Activated effector memory CD4-positive, alpha-beta T cell treated with anti-CD3 and anti-CD28 coated beads, Interleukin-2, amount 50 U/mL, for 16 hours (primary cell): ENCODE results near the gene CCDC197.

Source experiments
- DNase-seq: peaks from one replicate; pipeline ENCODE4 v3.0.0-alpha.2; 2020

The CCDC197 gene

DNA sequence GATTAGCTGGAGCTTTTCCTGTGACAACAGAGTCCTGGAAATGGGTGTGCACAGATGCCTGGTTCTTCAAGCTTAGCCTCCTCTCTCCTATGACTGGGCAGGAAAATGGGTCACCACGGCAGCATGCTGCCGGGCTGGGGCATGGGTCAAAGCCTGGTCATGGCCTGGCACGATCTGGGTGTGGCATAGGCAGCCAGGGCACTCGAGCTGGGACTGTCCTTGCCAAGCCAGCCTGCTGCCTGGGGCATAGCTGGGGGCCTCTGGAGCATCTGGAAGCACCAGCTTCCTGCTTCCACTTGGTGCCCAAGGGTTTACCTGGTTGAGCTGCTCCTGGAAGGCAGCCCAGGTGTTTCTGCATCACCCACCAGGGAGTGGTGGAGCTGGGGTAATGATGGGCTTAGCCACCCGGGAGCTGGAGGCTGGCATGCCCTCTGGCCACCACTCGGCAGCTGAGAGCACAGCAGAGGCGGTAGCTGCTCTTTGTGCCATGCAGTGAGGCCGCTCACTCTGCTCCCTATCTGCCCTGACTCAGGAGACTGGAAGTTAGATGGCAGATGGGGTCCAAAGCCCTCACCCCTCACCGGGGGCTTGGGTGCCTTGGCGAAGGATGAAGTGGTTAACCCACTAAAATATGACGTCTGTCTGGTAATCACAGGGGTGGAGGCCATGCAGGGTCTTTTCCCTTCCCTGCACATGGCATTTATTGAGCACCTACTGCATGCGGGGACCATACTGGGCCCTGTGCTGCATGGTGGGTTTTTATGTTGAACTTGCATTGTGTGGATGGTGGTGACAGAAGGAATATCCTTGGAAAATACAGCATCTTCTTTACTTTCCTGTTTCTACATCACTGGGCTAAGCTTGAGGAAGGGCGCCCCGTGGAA, 30.7 kb downstream of the CCDC197 start:
- DNase-seq = no peak

DNA sequence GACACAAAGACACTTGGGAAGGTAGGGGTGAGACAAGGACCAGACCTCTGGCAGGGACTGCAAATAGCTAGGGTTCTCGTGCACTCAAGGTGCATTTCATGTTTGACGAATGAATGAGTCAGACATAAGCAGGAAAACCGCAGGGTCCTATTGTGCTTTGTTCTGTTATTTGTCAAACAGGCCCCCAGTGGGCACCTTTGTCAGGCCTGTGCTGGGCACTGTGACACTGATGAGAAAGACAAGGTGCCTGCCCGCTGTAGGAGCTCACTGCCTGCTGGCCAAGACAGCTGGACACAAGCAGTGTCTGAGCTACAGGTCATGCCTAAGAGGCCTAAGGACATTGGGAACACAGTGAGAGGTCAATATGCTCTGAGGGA, 31.3 kb downstream of the CCDC197 start:
- peak; percentile 77 for DNase-seq

DNA sequence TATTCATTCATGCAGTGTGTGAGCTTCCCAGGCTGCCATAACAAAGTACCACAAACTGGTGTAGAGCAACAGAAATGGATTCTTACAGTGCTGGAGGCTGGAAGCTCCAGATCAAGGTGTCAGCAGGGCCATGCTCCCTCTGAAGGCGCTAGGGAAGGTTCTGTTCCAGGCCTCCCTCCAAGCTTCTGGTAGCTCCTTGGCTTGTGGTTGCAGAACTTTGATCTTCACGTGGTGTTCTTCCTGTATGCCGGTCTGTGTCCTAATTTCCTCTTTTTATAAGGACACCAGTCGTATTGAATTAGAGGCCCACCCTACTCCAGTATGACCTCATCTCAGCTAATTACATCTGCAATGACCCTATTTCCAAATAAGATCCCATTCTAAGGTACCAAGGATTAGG, 32.2 kb downstream of the CCDC197 start:
- DNase-seq = no peak

DNA sequence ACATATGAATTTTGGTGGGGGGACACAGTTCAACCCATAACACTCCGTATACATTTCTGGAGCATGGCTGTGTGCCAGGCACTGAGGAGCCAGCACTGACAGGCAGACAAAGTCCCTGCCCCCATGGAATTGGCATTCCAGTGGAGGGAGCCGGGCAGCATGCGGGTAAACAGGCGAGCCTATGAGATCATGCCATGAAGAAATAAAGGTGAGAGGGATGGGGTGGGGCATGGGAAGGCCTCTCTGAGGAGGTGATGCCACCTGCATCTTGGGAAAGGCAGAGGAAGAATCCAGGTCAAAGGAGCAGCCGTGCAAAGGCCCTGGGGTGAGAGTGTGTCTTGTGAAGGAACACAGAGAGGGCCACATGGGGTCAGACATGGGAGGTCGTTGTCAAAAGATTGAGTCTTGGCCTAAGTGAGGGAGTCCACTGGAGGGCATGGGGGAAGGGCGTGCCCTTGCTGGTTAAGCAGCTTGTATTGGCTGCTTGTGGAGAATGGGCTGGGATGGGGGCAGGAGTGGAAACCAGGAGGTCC, 32.6 kb downstream of the CCDC197 start:
- DNase-seq = no peak

DNA sequence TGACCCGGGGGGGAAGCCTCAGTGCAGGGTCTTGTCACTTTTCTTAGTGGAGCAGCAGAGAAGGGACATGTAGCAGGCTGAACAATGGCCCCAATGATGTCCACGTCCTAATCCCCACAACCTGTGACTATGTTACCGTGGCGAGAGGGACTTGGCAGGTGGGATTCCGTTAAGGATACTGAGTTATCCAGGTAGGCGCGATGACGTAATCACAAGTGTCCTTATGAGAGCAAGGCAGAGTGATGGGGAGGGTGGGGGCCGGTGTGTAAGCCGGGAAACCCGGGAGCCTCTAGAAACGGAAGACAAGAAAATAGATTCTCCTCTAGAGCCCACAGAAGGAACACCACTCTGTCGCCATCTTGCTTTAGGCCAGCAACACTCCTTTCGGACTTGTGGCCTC, 33.5 kb downstream of the CCDC197 start:
- DNase-seq = no peak

DNA sequence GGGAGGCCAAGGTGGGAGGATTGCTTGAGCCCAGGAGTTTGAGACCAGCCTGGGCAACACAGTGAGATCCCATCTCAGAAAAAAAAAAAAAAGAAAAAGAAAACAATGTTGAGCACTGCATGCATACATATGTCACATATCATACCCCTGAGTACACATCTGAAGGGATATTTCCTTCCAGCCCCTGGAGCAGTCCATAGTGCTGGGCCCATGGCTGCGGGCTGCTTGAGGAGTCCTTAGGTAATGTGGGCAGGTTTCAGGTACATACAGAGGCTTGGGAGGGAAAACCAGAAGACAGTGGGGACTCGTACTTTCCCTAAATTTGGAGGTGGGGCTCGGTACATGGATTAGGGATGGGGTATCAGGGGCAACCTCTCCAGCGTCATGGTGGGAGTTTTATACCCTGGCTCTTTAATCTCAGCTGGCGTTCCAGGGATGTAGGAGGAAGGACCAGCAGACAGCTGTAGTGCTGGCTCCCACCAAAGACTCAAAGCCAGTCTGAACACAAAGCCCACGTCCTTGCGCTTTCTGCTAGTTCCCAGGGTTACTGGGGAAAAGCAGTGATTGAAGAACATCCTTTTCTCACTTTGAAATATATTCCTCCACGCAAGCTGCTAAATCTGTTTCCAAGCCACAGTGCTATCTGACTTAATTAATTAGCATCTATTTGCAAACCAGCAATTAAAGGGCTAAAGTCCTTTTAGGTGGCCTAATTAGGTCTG, 34.2 kb downstream of the CCDC197 start:
- DNase-seq = no peak

DNA sequence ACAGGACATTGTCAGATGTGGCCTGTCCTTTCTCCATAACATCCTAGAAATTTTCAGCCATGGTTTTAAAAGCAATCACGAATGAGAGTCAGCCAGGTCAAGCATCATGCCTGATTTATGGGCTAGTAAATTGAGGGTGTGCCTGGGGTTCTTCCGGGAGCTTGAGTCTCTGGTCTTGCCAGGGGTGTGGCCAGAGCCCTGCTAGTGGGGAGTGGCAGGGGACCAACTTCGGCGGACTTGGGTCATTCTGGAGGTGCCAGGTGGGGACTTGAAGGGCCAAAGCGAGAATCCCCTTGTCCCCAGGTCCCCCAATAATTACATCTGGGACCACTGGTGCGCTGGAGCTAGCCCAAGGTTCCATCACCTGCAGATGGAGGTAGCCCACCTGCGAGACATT, 34.8 kb downstream of the CCDC197 start:
- no peak for DNase-seq

DNA sequence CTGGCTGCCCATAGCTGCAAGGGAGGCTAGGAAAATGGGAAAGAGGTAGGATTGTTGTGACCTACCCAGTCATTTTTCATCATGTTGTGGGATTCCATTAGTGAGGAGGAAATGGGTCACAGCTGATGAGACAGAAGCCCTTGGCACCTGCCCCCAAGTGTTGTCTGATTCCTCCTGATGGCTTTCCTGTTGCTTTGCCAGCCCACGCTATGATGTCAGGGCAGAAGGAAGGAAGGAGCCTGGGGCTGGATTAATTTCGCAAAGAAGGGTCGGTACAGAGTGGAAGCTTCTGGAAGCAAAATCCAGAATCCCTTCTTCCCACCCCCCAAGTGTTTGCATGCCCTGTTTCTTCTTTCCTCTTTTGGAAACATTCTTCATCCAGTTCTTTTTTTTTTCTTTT, 37.8 kb downstream of the CCDC197 start:
- DNase-seq = no peak

DNA sequence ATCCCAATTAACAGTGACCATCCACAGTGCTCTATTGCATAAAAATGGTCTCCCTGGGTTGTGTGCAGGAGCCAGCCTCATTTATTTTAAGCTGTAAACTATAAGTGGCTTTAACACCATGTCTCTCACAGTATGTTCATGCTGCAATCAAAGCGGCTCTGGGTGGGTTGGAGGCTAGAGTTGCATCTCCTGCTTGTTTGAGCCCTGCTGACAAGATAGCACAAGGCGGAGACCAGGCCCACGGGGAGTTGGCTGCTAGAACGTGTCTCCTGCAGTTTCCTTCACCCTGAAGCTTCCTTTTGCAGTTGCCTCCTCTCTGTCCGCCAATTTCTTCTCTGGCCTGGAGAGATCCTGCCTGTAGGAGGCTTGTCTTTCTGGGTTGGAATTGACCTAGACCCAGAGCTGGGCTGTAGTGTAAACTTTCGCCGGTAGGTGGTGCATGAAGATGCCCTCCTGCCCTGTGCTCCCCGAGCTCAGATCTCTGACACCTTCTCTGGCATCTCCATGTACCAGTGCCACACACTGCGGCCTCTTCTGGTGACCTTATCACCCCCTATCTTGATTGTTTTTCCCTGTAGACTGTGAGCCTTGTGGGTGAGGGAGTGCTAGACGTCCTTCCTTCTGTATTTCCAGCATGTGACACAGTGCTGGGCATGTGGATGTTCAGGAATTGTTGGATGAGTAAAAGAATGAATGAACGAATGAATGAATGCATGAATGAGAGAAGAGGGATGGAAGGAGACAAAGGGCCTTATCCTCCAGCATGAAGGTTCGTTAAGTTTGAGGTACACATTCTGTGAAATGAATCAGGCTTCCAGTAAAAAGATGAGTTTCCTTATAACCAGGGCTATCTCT, 39.4 kb downstream of the CCDC197 start:
- DNase-seq = peak; percentile 91

DNA sequence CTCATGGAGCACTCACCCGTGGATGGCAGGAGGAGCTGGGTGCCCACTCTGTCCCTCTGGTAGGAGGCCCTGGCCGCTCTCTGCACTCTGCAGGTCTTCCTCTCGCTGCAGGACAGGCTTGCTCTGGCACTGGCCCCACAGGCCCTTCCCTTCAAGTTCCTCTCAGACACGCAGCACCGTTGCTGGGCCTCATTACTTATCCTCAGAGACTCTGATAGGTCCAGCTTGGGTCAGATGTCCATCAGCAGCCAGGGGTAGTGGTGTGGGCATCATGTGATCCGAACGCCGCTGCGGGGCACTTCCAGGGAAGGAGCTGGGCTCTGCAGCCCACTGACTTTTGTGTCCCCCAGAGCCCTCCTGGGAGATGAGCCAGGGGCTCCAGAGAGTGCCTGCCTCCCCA, 40.9 kb downstream of the CCDC197 start:
- DNase-seq = no peak

DNA sequence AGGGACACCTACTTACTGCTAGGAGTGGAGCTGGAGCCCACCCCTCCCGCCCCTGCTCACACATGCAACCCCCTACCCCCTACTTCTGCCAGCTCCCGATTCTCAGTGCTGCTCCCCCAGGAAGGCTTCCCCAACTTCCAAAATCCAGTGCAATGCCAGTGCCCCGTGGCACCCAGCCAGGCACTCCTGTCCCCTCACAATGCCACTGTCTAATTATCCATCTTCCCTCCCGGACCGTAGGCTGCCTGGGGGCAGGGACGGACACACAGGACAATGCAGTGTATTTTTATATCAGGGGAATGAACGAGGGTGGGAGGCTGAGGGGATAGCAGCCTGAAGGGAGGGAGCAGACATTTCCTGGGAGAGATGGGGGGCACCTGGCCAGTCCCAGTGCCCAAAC, 41.4 kb downstream of the CCDC197 start:
- DNase-seq = no peak

DNA sequence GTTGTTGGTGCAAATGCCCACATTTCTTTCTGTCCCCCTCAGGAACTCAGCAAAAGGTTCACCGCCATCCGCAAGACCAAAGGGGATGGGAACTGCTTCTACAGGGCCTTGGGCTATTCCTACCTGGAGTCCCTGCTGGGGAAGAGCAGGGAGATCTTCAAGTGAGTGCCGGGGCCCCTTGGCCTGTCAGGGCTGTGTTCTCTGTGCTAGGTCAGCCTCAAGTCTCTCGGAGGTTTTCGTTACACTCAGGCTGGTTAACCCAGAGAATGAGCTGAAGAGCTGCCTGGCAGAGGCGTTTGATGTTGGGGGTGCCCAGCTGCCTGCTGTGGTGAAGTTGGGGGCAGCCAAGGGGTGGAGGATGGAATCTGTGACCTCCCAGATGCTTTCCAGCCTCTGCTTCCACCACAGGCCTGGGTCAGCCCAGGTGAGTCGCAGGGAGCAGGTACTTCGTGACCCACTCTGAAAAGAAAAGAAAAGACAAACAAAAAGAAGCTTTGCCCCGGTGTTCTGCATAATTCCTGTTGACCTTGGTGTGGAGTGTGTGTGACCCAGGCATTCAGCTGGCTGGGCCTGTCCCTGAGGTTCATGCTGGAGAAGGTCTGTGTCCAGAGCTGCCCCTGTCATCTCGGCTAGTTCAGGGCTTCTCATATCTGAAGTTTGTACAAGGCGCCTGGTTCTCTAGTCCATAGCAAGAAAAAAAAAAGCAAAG, 42.0 kb downstream of the CCDC197 start:
- no peak for DNase-seq

DNA sequence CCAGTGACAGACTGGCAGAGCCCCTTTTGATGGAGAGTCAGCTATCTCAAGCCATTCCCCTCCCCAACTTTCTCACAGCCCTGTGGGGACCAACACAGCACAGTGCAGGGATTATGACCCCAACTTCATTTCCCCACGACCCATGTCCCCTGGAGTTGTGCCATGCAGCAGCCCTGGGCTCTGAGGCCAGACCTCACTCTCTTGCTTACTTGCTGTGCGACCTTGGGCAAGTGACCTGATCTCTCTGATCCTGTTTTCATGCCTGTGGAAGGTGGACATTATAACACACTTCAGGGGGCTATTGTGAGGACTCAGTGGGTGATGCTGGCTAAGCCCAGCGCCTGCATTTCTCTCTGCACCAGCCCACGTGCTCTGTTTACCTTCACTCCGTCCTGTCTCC, 43.1 kb downstream of the CCDC197 start:
- DNase-seq = no peak

DNA sequence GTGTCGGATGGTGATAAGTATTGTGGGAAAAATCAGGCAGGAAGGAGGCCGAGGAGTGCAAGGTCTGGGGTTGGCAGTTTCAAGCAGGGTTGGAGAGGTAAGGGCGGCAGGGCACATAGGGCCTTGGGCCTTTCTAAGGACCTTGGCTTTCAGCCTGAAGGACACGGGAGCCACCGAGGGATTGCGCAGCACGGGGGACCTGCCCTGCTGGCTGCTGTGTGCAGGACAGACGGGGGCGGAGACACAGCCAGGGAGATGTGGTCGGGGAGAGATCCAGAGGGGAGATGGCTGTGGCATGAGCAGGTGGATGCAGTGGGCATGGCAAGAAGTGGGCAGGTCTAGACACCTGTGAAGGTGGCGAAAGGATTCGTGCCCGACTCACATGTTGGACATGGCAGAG, 43.7 kb downstream of the CCDC197 start:
- no peak for DNase-seq

DNA sequence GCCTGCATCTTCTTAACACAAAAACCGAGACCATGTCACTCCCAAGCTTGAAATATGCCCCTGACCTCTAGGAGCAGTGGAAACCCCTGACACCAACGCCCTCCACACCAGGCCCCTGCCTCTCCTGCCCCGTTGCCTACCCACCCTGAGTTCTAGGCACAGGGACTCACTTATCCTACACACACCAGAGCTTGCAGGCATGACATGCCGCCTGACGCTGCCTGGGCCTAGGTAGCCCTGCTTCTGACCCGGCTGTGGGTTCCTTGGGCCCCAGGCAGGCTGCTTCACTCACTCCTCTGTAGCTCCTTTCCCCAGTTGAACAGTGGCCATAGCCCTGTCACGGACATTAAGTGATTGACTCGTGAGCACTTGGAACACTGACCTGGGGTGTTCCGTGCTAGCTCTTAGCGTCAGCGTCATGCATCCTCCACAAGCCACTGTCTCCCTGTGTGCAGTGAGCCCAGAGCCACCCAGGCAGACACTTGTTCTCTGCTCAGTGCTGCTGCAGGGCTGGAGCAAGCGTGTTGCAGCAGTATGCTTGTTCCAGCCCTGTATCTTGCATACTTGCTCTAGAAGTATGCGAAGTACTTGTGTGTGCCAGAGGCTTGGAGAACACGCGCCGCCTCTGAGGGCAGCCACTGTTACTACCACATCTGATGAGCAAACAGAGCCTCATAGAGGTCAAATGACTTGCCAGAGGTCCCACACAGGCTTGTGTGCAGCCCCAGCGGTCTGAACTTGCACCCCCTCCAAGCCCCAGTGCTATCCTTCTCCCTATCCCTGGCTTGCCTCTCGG, 44.6 kb downstream of the CCDC197 start:
- DNase-seq = no peak

DNA sequence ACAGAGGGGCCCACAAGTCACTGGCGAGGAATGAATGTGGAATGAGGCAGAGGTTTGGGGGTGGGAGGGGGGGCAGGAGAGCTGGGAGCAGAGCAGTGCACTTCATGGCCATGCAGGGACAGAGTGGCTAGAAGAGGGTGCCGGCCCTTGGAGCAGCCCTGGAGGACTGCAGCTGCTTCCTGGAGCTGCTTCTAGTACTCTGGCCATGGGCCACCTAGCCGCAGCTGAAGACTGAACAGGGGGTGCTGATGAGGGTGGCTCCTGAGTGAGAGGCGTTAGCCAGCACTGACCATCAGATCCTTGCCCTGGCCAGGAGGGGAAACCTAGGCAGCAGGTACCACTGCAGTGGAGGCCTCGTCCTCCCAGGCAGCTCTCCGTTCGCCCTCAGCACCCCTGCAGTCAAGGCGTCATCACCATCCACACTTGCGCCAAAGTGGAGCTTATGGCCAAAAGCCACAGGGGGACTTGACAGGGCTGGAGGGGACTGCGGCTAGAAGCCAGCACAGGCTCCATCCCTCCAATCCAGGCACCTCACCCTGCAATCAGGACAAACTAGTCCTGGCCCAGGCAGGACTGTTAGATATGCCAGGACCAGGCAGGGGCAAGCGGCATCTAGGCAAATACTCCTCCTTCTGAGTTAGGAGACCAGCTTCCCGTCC, 45.5 kb downstream of the CCDC197 start:
- DNase-seq = no peak

DNA sequence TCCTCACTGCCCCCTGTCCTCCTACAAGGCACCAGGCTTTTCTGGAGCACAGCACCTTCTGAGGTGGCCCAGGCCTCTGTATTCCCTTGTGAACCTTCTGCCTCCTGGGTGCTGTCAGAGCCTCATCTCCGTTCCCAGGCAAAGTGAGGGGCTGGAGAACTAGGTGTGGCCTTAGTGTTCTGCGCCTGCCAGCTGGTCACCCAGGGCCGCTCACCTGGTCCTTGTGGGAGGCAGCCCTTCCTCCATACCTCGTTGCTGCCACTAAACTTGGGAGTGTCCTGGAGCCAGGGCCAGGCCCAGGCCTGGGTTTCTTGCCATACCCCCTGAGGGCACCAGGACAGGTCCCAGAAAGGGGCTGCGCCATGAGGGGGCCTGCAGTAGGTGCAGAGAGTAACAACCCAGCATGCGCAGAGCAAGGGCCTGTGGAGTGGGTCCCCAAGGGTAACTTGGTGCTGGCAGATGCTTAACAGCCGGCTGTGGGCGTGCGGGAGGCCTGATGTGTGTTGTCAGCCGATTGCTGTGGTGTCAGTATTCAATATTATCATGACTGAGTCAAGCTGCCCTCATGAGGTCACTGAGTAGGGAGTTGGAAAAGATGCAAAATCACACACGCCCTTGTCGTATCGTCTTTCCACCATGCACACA, 46.1 kb downstream of the CCDC197 start:
- peak; percentile 60 for DNase-seq

DNA sequence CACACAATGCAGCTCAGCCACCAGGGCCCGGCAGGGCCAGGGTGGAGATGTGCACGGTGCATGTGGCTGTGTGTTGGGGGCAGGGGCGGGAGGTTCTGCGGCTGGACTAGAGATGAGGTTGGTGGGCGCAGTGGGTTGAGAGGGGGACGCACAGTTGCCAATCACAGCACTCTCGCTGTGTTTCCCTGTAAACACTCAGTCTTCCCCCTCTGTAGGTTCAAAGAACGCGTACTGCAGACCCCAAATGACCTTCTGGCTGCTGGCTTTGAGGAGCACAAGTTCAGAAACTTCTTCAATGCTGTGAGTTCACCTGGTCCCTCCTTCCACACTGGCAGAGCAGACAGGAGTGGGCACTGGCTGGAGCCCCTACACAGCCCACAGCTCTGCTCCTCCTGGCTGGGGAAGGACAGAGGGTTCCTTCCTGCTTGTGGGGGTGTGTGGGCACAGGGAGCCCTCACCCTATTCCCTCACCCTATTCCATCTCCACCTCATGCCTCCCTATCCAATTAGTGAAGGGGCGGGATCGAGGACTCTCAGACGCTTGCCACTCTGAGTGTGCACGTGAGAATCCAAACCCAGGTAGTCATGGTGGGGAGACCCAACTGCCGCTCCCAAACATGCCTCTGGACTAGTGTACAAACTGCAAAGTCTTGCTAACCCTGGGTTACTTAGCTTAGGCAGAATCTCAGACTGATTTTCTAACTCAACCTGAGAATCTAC, 46.8 kb downstream of the CCDC197 start:
- peak; percentile 49 for DNase-seq

DNA sequence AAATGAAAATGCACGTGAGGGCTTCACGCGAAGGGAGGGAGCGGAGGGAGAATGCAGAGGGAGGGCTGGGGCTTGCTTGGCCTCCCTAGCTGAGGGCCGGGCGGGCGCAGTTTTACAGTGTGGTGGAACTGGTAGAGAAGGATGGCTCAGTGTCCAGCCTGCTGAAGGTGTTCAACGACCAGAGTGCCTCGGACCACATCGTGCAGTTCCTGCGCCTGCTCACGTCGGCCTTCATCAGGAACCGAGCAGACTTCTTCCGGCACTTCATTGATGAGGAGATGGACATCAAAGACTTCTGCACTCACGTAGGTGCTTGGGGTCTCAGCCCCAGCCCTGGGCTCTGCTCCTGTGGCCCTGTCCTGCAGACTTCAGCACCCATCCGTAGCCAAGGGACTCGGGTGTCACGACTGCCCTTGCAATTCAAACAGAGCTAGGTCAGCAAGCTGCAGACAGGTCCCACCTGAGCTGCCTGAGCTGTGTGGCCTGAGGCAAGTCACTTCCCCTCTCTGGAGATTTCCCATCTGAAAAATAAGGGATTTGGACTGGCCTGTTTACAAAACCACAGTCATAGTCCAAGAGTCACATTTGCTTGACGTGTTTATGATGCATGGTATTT, 47.5 kb downstream of the CCDC197 start:
- peak; percentile 61 for DNase-seq
